Stimulated activated naive CD4-positive, alpha-beta T cell treated with Interleukin-2 at 50 U/mL for 16 hours (primary cell): ENCODE data around the gene ME3.

Source experiments
- DNase-seq: peaks from one replicate; lab custom pipeline; 2025; lab: John Stamatoyannopoulos, UW

ME3 gene

GRCh38 chr11:86672007-86672621, at the start of gene ME3:
TSS of gene ME3 (minus strand) at chr11:86672616.
- DNase-seq, result peak; percentile 14

- no peak for DNase-seq
These were observed 49.6 kb upstream of the ME3 start for GRCh38 chr11:86722006-86722405.

GRCh38 chr11:86720546-86720945, 48.1 kb upstream of the ME3 start:
- no peak for DNase-seq

GRCh38 chr11:86719781-86720463, 47.5 kb upstream of the ME3 start:
- no peak for DNase-seq

GRCh38 chr11:86718999-86719398, 46.6 kb upstream of the ME3 start:
- no peak for DNase-seq

- DNase-seq, result no peak
These were observed 46.1 kb upstream of the ME3 start for GRCh38 chr11:86718521-86718920.

GRCh38 chr11:86717817-86718501, 45.5 kb upstream of the ME3 start:
- DNase-seq, result no peak

- DNase-seq, result no peak
These were observed 43.2 kb upstream of the ME3 start for GRCh38 chr11:86715611-86716010.

GRCh38 chr11:86713552-86713951, 41.1 kb upstream of the ME3 start:
- DNase-seq, result no peak

GRCh38 chr11:86710936-86711335, 38.5 kb upstream of the ME3 start:
- no peak for DNase-seq

GRCh38 chr11:86708669-86709068, 36.3 kb upstream of the ME3 start:
- DNase-seq, result no peak

- DNase-seq, result no peak
These were observed 34.1 kb upstream of the ME3 start for GRCh38 chr11:86706338-86707131.

- no peak for DNase-seq
These were observed 32.3 kb upstream of the ME3 start for GRCh38 chr11:86704710-86705109.

- DNase-seq, result no peak
These were observed 31.6 kb upstream of the ME3 start for GRCh38 chr11:86703987-86704386.

- no peak for DNase-seq
These were observed 30.0 kb upstream of the ME3 start for GRCh38 chr11:86702220-86702983.

- DNase-seq, result no peak
These were observed 26.8 kb upstream of the ME3 start for GRCh38 chr11:86699040-86699791.

- no peak for DNase-seq
These were observed 26.2 kb upstream of the ME3 start for GRCh38 chr11:86698639-86699038.

GRCh38 chr11:86696451-86696850, 24.0 kb upstream of the ME3 start:
- DNase-seq, result no peak

GRCh38 chr11:86696004-86696403, 23.6 kb upstream of the ME3 start:
- no peak for DNase-seq

- DNase-seq, result no peak
These were observed 23.0 kb upstream of the ME3 start for GRCh38 chr11:86695373-86695772.

GRCh38 chr11:86693518-86693917, 21.1 kb upstream of the ME3 start:
- no peak for DNase-seq
